Gastrocnemius medialis (tissue), 4 donors: ENCODE results near the gene AGRP. TPM values are rescaled to one million over a fixed set of nuclear protein-coding genes. Genes with fewer than 3 reads are reported as not detected.

Experiments used
- ATAC-seq, 2 donors: fragments of 150-250 bp; one replicate each; pipeline ENCODE4 v1.9.1; 2016
- DNase-seq, 2 donors: peaks; one replicate each; pipeline ENCODE4 v3.0.0-alpha.2; 2019
- H3K27ac ChIP-seq, 4 donors: fragments of 200-600 bp; sonication (generic); 1 replicate in 1 of 4; 2 replicates in 3 of 4; pipeline ENCODE4 v1.5.1; 2016 to 2018; ENCODE audit warnings: mild to moderate bottlenecking in 2 of 4, moderate library complexity in 1 of 4
- H3K27me3 ChIP-seq, 3 donors: fragments of 200-600 bp; sonication (generic) in 2 of 3; 1 replicate in 1 of 3; 2 replicates in 2 of 3; pipeline versions ENCODE4 v1.5.1 to v1.6.0; 2016 to 2019; ENCODE audit warnings: mild to moderate bottlenecking in 1 of 3, moderate library complexity in 1 of 3
- H3K36me3 ChIP-seq, 2 donors: fragments of 200-600 bp; sonication (generic) in 1 of 2; one replicate each; pipeline ENCODE4 v1.5.1; 2017 to 2018
- H3K4me1 ChIP-seq, 2 donors: fragments of 200-600 bp; sonication (generic) in 1 of 2; one replicate each; pipeline ENCODE4 v1.5.1; 2016 to 2017; ENCODE audit warnings: mild to moderate bottlenecking in 2 of 2
- H3K4me3 ChIP-seq, 4 donors: fragments of 200-600 bp; sonication (generic) in 3 of 4; 1 replicate in 1 of 4; 2 replicates in 3 of 4; pipeline ENCODE4 v1.5.1; 2016 to 2019; ENCODE audit warnings: mild to moderate bottlenecking in 2 of 4
- H3K9me3 ChIP-seq, 3 donors: fragments of 200-600 bp; sonication (generic) in 2 of 3; 1 replicate in 1 of 3; 2 replicates in 2 of 3; pipeline ENCODE4 v1.5.1; 2016 to 2019
- CTCF ChIP-seq, 5 experiments: fragments of 450-650 bp in 3 of 5; fragments of 200-600 bp in 2 of 5; sonication (generic) in 2 of 5; IDR thresholded peaks in 4 of 5; conservative IDR thresholded peaks in 1 of 5; 1 replicate in 4 of 5; 2 replicates in 1 of 5; pipeline ENCODE4 v1.5.1; 2016 to 2019; ENCODE audit warnings: antibody characterized with exemption in 5 of 5, mild to moderate bottlenecking in 3 of 5, moderate library complexity in 3 of 5
- POLR2A ChIP-seq, 2 donors: fragments of 450-650 bp; IDR thresholded peaks; one replicate each; pipeline ENCODE4 v1.6.1; 2017; ENCODE audit warnings: antibody characterized with exemption in 2 of 2, mild to moderate bottlenecking in 2 of 2, moderate library complexity in 2 of 2
- in situ Hi-C, 4 donors: fragments of 200-750 bp; cut with MboI; loops; one replicate each; pipeline versions ENCODE4 v1.15.0 to v1.8.0; 2017; ENCODE audit warnings: low sequenced_read_pairs in 4 of 4
- intact Hi-C: fragments of 100-400 bp; cut with DNase I; formaldehyde crosslinking; loops from one replicate; pipeline ENCODE4 v1.15.1; 2023; ENCODE audit warnings: low total_unique reads
- total RNA-seq, 4 donors: library from RNA; depleted of rRNA; stranded (reverse); fragments of >200 nt; gene quantifications; one replicate each; pipeline versions ENCODE4 v1.1.0 to v1.2.3, GENCODE V29; 2016

The AGRP gene
- total RNA-seq, 4 donors from 2014 or later: not detected

GRCh38 chr16:67525176-67525860, 42.0 kb upstream of the AGRP start:
- Histone ChIP-seq H3K4me1 (peaks cover 8 to 17% of the 10 kb centered on the region in 2 donors), H3K27ac (no peak overlapping the region), H3K4me3 (no peak overlapping the region), H3K36me3 (no peaks in the 10 kb centered on the region), H3K27me3 (no peaks in the 10 kb centered on the region), H3K9me3 (no peaks in the 10 kb centered on the region)
- DNase-seq (no peak), ATAC-seq (no peak)
- TF ChIP-seq POLR2A (IDR thresholded peaks at IDR 0.05) (no peak), CTCF (IDR thresholded peaks at IDR 0.05 in 4 of 5, conservative IDR thresholded peaks at IDR 0.05 in 1 of 5) (no peak)
- intact Hi-C loops (loop anchor here (10.0 kb wide), 1 partner anchor 279 kb away; the partner anchor contains the start of genes RANBP10 and TSNAXIP1), in situ Hi-C loops (loop anchor here in 2 of 4 donors (10.0 kb wide), 2 partner anchors 129 to 139 kb away; partner anchors contain the start of genes ACD (in 1 of the 2), C16orf86 (in 1 of the 2), ENKD1 (in 1 of the 2) and PARD6A (in 1 of the 2))

- intact Hi-C loops: loop anchor here (1.0 to 10.0 kb wide), 6 partner anchors 39 to 284 kb away; partner anchors contain the start of genes AGRP, ATP6V0D1, CTCF and RANBP10
- peak; percentile 95 for ATAC-seq
Measured at GRCh38 chr16:67521095-67521804, 37.9 kb upstream of the AGRP start.

GRCh38 chr16:67519242-67519641, 35.9 kb upstream of the AGRP start:
- Histone ChIP-seq H3K36me3 (no peaks in the 10 kb centered on the region), H3K4me3 (no peak overlapping the region), H3K4me1 (peaks cover 3 to 4% of the 10 kb centered on the region in 2 donors), H3K27me3 (no peaks in the 10 kb centered on the region), H3K9me3 (no peaks in the 10 kb centered on the region), H3K27ac (no peak overlapping the region)
- intact Hi-C loops (no loop called here), in situ Hi-C loops (loop anchor here in 2 of 4 donors (5.0 to 25.0 kb wide), 2 partner anchors 37 to 118 kb away; partner anchors contain the start of genes AGRP (in 1 of the 2), ATP6V0D1 (in 1 of the 2) and CARMIL2 (in 1 of the 2))
- no peak for TF ChIP-seq CTCF (IDR thresholded peaks at IDR 0.05 in 4 of 5, conservative IDR thresholded peaks at IDR 0.05 in 1 of 5)
- TF ChIP-seq POLR2A (IDR thresholded peaks at IDR 0.05): no peak
- ATAC-seq (no peak), DNase-seq (no peak)

More at GRCh38 chr16:67521095-67521804, 37.9 kb upstream of the AGRP start:
- Histone ChIP-seq H3K27ac (peak overlapping the region; percentile 87 to 93 (median 88)), H3K9me3 (no peaks in the 10 kb centered on the region), H3K36me3 (no peaks in the 10 kb centered on the region), H3K4me3 (peak overlapping the region; percentile 42 to 62 (median 56)), H3K4me1 (peaks cover 3 to 4% of the 10 kb centered on the region in 2 donors), H3K27me3 (no peaks in the 10 kb centered on the region)
- DNase-seq: peak; percentile 90 to 94
- in situ Hi-C loops: loop anchor here in 3 of 4 donors (10.0 to 25.0 kb wide), 3 partner anchors 116 to 144 kb away; partner anchors contain the start of genes ACD (in 1 of the 3), C16orf86 (in 1 of the 3), CARMIL2 (in 1 of the 3) and ENKD1 (in 1 of the 3)
- TF ChIP-seq CTCF (IDR thresholded peaks at IDR 0.05 in 4 of 5, conservative IDR thresholded peaks at IDR 0.05 in 1 of 5): peak; percentile 78 to 93 (median 89)
- TF ChIP-seq POLR2A (IDR thresholded peaks at IDR 0.05): peak in 1 of 2 donors; percentile 14

GRCh38 chr16:67518676-67519075, 35.3 kb upstream of the AGRP start:
- Histone ChIP-seq H3K9me3 (no peaks in the 10 kb centered on the region), H3K4me3 (no peak overlapping the region), H3K4me1 (peaks cover 3 to 4% of the 10 kb centered on the region in 2 donors), H3K27ac (no peak overlapping the region), H3K36me3 (no peaks in the 10 kb centered on the region), H3K27me3 (no peaks in the 10 kb centered on the region)
- intact Hi-C loops: no loop called here
- ATAC-seq (no peak), DNase-seq (no peak)
- in situ Hi-C loops: loop anchor here in 2 of 4 donors (5.0 to 25.0 kb wide), 2 partner anchors 36 to 119 kb away; partner anchors contain the start of genes AGRP (in 1 of the 2), ATP6V0D1 (in 1 of the 2) and CARMIL2 (in 1 of the 2)
- TF ChIP-seq POLR2A (IDR thresholded peaks at IDR 0.05) (no peak), CTCF (IDR thresholded peaks at IDR 0.05 in 4 of 5, conservative IDR thresholded peaks at IDR 0.05 in 1 of 5) (no peak)
